HG02763 (cell line): ENCODE results near the gene GALNT6.

Experiments
- ATAC-seq: cut with Tn5 transposase; IDR thresholded peaks from one replicate; pipeline ENCODE4 v1.9.1; 2021; ENCODE audit warnings: mild to moderate bottlenecking, moderate library complexity; ENCODE audit not compliant: unreplicated experiment

GALNT6 gene

GRCh38 chr12:51406859-51407258 lies 15.7 kb upstream of the GALNT6 start:
- no peak for ATAC-seq

- ATAC-seq, result no peak
Measured at GRCh38 chr12:51406290-51406689, 15.1 kb upstream of the GALNT6 start.

- no peak for ATAC-seq
Measured at GRCh38 chr12:51405801-51406207, 14.6 kb upstream of the GALNT6 start.

- ATAC-seq, result no peak
Measured at GRCh38 chr12:51404627-51405026, 13.4 kb upstream of the GALNT6 start.

- ATAC-seq, result no peak
Measured at GRCh38 chr12:51403681-51404136, 12.5 kb upstream of the GALNT6 start.

GRCh38 chr12:51403159-51403558 lies 12.0 kb upstream of the GALNT6 start:
- ATAC-seq, result no peak

- ATAC-seq, result no peak
Measured at GRCh38 chr12:51401900-51402299, 10.7 kb upstream of the GALNT6 start.

- ATAC-seq, result no peak
Measured at GRCh38 chr12:51401486-51401885, 10.3 kb upstream of the GALNT6 start.

- no peak for ATAC-seq
Measured at GRCh38 chr12:51401020-51401419, 9.8 kb upstream of the GALNT6 start.

GRCh38 chr12:51399891-51400290 lies 8.7 kb upstream of the GALNT6 start:
- ATAC-seq, result no peak

- ATAC-seq, result no peak
Measured at GRCh38 chr12:51397670-51398069, 6.5 kb upstream of the GALNT6 start.

- no peak for ATAC-seq
Measured at GRCh38 chr12:51395283-51396230, 4.4 kb upstream of the GALNT6 start.

- no peak for ATAC-seq
Measured at GRCh38 chr12:51393676-51394545, 2.7 kb upstream of the GALNT6 start.

GRCh38 chr12:51392556-51393237 lies 1.5 kb upstream of the GALNT6 start:
- ATAC-seq, result no peak

- no peak for ATAC-seq
Measured at GRCh38 chr12:51390891-51391282, 319 bp downstream of the GALNT6 start.

- no peak for ATAC-seq
Measured at GRCh38 chr12:51390457-51390856, 749 bp downstream of the GALNT6 start.

GRCh38 chr12:51389302-51389999 lies 1.8 kb downstream of the GALNT6 start:
- no peak for ATAC-seq

- ATAC-seq, result no peak
Measured at GRCh38 chr12:51388846-51389245, 2.4 kb downstream of the GALNT6 start.

GRCh38 chr12:51388069-51388799 lies 3.0 kb downstream of the GALNT6 start:
- no peak for ATAC-seq

- ATAC-seq, result no peak
Measured at GRCh38 chr12:51386351-51386750, 4.9 kb downstream of the GALNT6 start.
